ENCODE results near the gene HES7.

GRCh38 chr17:8153031-8153451 is 29.1 kb upstream of the HES7 start:
- TF ChIP-seq, protein P1, sequence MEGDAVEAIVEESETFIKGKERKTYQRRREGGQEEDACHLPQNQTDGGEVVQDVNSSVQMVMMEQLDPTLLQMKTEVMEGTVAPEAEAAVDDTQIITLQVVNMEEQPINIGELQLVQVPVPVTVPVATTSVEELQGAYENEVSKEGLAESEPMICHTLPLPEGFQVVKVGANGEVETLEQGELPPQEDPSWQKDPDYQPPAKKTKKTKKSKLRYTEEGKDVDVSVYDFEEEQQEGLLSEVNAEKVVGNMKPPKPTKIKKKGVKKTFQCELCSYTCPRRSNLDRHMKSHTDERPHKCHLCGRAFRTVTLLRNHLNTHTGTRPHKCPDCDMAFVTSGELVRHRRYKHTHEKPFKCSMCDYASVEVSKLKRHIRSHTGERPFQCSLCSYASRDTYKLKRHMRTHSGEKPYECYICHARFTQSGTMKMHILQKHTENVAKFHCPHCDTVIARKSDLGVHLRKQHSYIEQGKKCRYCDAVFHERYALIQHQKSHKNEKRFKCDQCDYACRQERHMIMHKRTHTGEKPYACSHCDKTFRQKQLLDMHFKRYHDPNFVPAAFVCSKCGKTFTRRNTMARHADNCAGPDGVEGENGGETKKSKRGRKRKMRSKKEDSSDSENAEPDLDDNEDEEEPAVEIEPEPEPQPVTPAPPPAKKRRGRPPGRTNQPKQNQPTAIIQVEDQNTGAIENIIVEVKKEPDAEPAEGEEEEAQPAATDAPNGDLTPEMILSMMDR (IDR thresholded peaks at IDR 0.05), result no peak
- TF ChIP-seq POLR2A (IDR thresholded peaks at IDR 0.05), result no peak
- TF ChIP-seq EP300 (IDR thresholded peaks at IDR 0.05), result no peak

All from gastroesophageal sphincter (tissue), 3 donors.